HL-60 (cell line): ENCODE results near the gene DNM3.
"Not testable (repeated sequence)": the region's sequence is repeated elsewhere in the genome, so short reads cannot be mapped to it uniquely, and the experiment has no call there.

Experiments
- DNase-seq, 2 experiments: peaks; one replicate each; pipeline ENCODE4 v3.0.0-alpha.2; 2010 to 2020; ENCODE audit warnings: low read depth in 1 of 2, low spot score in 1 of 2
- H3K27ac ChIP-seq: fragments of 250-450 bp; sonication (Bioruptor Pico); replicated peaks from 2 replicates; pipeline ENCODE4 v1.5.1; 2020; ENCODE audit warnings: mild to moderate bottlenecking, moderate library complexity
- H3K27me3 ChIP-seq: fragments of 250-450 bp; sonication (Bioruptor Pico); 2 replicates; pipeline ENCODE4 v1.5.1; 2021; ENCODE audit warnings: mild to moderate bottlenecking, moderate library complexity; ENCODE audit not compliant: insufficient read depth, poor library complexity, severe bottlenecking
- H3K4me3 ChIP-seq: replicated peaks from 2 replicates; pipeline ENCODE4 v1.5.1; 2011; ENCODE audit warnings: mild to moderate bottlenecking, control low read depth, low read length; ENCODE audit not compliant: insufficient read depth
- CTCF ChIP-seq: IDR thresholded peaks from one replicate; pipeline ENCODE4 v1.5.1; 2011; ENCODE audit warnings: low read length, control low read depth, inconsistent platforms; ENCODE audit not compliant: insufficient read depth
- GABPA ChIP-seq: IDR thresholded peaks from 2 replicates; pipeline ENCODE4 v1.6.1; 2012; ENCODE audit warnings: low read depth
- POLR2AphosphoS5 ChIP-seq: IDR thresholded peaks from 2 replicates; pipeline ENCODE4 v1.6.1; 2012; ENCODE audit warnings: low read depth
- SPI1 ChIP-seq: IDR thresholded peaks from 2 replicates; pipeline ENCODE4 v1.6.1; 2012; ENCODE audit warnings: low read depth, mild to moderate bottlenecking, borderline replicate concordance
- TF ChIP-seq, protein P1 (sequence below): IDR thresholded peaks from 2 replicates; pipeline ENCODE4 v1.6.1; 2012; ENCODE audit warnings: low read depth; ENCODE audit not compliant: insufficient replicate concordance

The DNM3 gene

DNA sequence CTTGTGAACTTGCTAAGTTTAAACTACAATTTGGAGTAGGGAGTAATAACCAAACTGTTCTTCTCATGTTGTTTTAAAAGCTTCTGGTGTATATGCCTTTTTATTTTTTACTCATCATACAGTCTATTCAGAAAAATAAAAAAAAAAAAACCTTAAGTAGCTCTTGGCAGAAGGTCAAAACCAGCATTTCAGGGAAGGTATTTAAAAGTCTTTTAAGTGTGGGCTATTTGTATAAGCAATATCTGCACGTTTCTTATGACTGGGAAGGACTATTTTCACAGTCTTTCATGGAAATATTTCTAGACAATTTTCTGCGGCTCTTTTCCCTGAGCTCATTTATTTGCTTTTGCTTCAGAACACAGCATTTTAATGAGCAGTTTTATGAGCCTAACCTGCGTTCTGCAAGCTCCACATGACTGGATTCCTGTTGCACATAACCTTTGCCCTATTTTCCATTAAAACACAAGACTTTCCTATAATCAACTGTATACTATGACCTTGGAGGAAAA, 518.2 kb downstream of the DNM3 start:
- DNase-seq: no peak
- TF ChIP-seq POLR2AphosphoS5: no peak
- TF ChIP-seq CTCF: no peak
- TF ChIP-seq, protein P1, sequence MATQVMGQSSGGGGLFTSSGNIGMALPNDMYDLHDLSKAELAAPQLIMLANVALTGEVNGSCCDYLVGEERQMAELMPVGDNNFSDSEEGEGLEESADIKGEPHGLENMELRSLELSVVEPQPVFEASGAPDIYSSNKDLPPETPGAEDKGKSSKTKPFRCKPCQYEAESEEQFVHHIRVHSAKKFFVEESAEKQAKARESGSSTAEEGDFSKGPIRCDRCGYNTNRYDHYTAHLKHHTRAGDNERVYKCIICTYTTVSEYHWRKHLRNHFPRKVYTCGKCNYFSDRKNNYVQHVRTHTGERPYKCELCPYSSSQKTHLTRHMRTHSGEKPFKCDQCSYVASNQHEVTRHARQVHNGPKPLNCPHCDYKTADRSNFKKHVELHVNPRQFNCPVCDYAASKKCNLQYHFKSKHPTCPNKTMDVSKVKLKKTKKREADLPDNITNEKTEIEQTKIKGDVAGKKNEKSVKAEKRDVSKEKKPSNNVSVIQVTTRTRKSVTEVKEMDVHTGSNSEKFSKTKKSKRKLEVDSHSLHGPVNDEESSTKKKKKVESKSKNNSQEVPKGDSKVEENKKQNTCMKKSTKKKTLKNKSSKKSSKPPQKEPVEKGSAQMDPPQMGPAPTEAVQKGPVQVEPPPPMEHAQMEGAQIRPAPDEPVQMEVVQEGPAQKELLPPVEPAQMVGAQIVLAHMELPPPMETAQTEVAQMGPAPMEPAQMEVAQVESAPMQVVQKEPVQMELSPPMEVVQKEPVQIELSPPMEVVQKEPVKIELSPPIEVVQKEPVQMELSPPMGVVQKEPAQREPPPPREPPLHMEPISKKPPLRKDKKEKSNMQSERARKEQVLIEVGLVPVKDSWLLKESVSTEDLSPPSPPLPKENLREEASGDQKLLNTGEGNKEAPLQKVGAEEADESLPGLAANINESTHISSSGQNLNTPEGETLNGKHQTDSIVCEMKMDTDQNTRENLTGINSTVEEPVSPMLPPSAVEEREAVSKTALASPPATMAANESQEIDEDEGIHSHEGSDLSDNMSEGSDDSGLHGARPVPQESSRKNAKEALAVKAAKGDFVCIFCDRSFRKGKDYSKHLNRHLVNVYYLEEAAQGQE: no peak
- no peak for TF ChIP-seq SPI1
- no peak for TF ChIP-seq GABPA
- H3K27me3 ChIP-seq: peaks cover 3% of the 10 kb centered on the region
- no peak overlapping the region for H3K27ac ChIP-seq
- no peak overlapping the region for H3K4me3 ChIP-seq

DNA sequence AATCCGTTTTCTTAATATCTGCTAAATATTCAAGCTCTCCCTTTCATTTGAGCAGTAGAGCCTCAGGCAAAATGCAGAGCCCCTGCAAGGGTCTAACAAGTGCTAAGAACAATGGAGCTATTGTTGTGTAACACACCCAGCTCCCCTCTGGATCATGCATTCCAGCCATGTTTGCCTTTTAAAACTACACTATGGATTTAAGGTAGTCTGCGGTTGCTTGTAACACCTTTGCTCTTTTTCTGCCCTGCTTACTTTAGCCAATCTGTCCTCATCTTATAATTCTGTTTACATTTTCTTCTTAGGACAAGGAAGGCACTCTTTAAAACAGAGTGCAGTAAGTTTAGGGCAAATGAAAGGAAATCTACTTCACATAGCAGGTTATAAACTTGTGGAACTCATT, 519.2 kb downstream of the DNM3 start:
- H3K27me3 ChIP-seq: peaks cover 3% of the 10 kb centered on the region
- H3K27ac ChIP-seq: no peak overlapping the region
- TF ChIP-seq, protein P1: no peak
- no peak for TF ChIP-seq SPI1
- H3K4me3 ChIP-seq: no peak overlapping the region
- DNase-seq: no peak

DNA sequence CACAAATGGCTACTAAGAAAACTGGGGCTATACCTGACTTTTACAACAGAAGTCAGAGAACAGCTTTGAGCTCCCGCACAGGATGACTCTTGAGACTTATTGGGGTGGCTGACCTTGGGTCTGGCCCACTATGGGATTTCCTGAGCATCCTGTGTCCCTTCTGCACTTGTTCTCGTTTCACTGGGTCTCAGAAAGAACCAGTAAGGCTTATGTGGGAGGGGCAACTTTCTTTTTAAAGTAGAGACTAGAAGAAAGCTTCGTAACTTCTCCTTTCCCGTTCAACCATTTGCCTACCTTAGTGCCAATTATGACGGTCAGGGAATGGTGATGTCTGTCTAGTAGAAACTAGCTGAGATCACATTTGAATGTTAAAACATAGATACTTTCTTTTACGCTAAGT, 519.7 kb downstream of the DNM3 start:
- H3K27me3 ChIP-seq: peaks cover 3% of the 10 kb centered on the region
- no peak for DNase-seq
- TF ChIP-seq SPI1: no peak
- TF ChIP-seq, protein P1: no peak
- H3K27ac ChIP-seq: no peak overlapping the region
- H3K4me3 ChIP-seq: no peak overlapping the region

DNA sequence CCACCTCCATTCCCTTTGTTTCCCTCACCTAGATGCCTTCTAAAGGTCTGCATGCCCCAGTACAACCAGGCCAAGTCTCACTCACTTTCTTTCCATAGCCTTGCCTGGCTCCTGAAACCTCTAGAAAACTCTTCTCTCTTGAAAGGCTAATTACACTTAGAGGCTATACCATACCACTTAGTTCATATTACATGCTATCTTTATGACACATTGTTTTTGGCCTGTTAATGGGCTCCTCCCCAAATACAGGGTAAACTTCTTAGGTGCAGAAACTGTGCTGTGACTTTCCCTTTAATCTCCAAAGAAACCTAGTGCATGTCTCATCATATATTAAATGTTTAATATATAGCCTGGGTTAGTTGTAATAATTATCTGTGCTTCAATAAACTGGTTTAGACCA, 522.6 kb downstream of the DNM3 start:
- TF ChIP-seq, protein P1: no peak
- TF ChIP-seq POLR2AphosphoS5 (no peak), GABPA (no peak), SPI1 (no peak), CTCF (no peak)
- no peak for DNase-seq
- H3K4me3 ChIP-seq: no peak overlapping the region
- H3K27me3 ChIP-seq: peaks cover 3% of the 10 kb centered on the region
- H3K27ac ChIP-seq: no peak overlapping the region

DNA sequence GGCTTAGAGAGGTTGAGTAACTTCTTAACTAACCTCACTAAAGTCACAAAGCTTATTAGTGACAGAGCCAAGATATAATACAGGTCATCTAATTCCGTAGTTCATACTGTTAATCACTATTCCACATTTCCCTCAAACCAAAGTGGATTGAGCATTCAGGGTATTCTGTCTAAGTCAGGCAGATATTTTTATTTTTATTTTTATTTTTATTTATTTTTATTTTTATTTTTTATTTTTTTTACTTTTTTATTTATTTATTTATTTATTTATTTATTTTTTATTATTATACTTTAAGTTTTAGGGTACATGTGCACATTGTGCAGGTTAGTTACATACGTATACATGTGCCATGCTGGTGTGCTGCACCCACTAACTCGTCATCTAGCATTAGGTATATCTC, 530.3 kb downstream of the DNM3 start:
- H3K27ac ChIP-seq, H3K27me3 ChIP-seq, H3K4me3 ChIP-seq, DNase-seq: not testable (repeated sequence)
